ENCODE measurements around the gene EDC3. TPM values are rescaled to one million over a fixed set of nuclear protein-coding genes. Genes with fewer than 3 reads are reported as not detected.

EDC3 gene
- total and polyA plus RNA-seq, 2 of the 4 experiments (the other 2 are of a cell fraction) = 16.8 to 38.0 TPM

DNA sequence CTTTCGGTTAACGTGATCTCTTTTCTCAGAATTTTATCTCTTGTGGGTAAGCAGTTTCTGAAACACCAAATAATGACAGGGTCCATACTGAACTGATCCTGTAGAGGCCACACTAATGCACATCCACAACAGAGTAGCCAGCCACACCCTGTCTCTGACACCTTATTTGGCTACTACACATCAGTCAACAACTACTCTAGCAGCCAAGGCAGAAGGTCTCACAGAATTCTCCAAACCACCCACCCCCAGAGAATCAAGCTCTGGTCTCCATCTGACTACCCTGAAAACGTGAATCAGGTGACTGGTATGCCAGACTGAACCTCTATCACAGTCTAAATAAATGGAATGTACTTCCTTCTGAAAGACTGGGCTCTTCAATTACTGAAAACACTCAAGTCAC is 38.0 kb downstream of the EDC3 start:
- ChIA-PET CTCF (interaction anchor here (0.6 to 1.0 kb wide), 3 partner anchors 111 to 142 kb away, joined by 3 read pairs; no protein-coding TSS in a partner anchor), POLR2A (ENCODE audit: unreplicated experiment) (interaction anchor here (0.6 kb wide), 1 partner anchor 100 kb away, joined by 7 read pairs; no protein-coding TSS in a partner anchor)
- 73% methylated on average over 2 of the region's 3 CpGs; no CpG with 5 or more reads in 1 of the 2 experiments for WGBS, 2 experiments (ENCODE audit: extremely low coverage in 2 of 2, insufficient read length in 1 of 2)
- in situ Hi-C loops (cut with MboI; ENCODE audit: low sequenced_read_pairs) = no loop called here
- Histone ChIP-seq H2AK5ac (ENCODE audit: low read depth, low read length) (no peak overlapping the region), H3K23ac (ENCODE audit: low read depth, low read length) (no peak overlapping the region), H3K27ac (ENCODE audit: insufficient read depth, low read length) (no peak overlapping the region), H3K36me3 (ENCODE audit: control insufficient read depth, insufficient read depth, low read length) (peaks cover 7% of the 10 kb centered on the region), H2BK5ac (ENCODE audit: low read depth, low read length, poor library complexity, severe bottlenecking) (no peak overlapping the region), H3K18ac (ENCODE audit: low read depth, low read length) (no peak overlapping the region), H4K91ac (ENCODE audit: insufficient read depth, low read depth, low read length) (no peak overlapping the region), H3K14ac (replicated peaks; ENCODE audit: low read depth, low read length) (no peak overlapping the region), H3K9ac (ENCODE audit: low read depth, low read length) (no peak overlapping the region), H4K8ac (ENCODE audit: low read depth in 2 of 2, low read length in 2 of 2) (no peak overlapping the region), H3K4me3 (ENCODE audit: insufficient read depth, low read depth, low read length) (no peak overlapping the region), H3K27me3 (ENCODE audit: control insufficient read depth, insufficient read depth, low read length) (no peaks in the 10 kb centered on the region), H2AFZ (replicated peaks; ENCODE audit: low read length, poor library complexity) (no peak overlapping the region), H2BK20ac (ENCODE audit: low read depth, low read length) (no peak overlapping the region), H4K20me1 (ENCODE audit: insufficient read depth, low read length) (peaks cover 42% of the 10 kb centered on the region), H3K9me1 (ENCODE audit: insufficient read depth, low read length) (peaks cover 15% of the 10 kb centered on the region), H2BK120ac (ENCODE audit: low read depth, low read length) (no peak overlapping the region), H3K79me1 (ENCODE audit: low read depth in 1 of 2, low read length in 2 of 2) (peaks cover 34 to 60% of the 10 kb centered on the region in 2 experiments), H3K4me1 (ENCODE audit: control insufficient read depth, insufficient read depth, low read length) (peaks cover 9% of the 10 kb centered on the region), H3K56ac (ENCODE audit: extremely low read depth, insufficient read depth, low read length) (no peak overlapping the region), H3K4me2 (ENCODE audit: low read depth, low read length) (peak overlapping the region; percentile 45; the same call in 1 of the 2 replicates), H3K4ac (ENCODE audit: low read depth, low read length) (no peak overlapping the region), H3K9me3 (ENCODE audit: control insufficient read depth, insufficient read depth, low read length) (no peaks in the 10 kb centered on the region), H2BK15ac (ENCODE audit: low read depth, low read length) (no peak overlapping the region), H4K5ac (ENCODE audit: low read depth, low read length) (no peak overlapping the region), H2AK9ac (replicated peaks; ENCODE audit: low read depth, low read length, poor library complexity) (no peak overlapping the region)
- TF ChIP-seq BHLHE40 (IDR thresholded peaks at IDR 0.05; ENCODE audit: low read depth, low read length) (0 out of 2 replicates have a peak, but pooled peaks have one; percentile 11), RAD21 (IDR thresholded peaks at IDR 0.05; ENCODE audit: low read length) (no peak)
- dilution Hi-C loops (cut with HindIII; ENCODE audit: low sequenced_read_pairs, unreplicated experiment) = no loop called here
- DNase-seq (peak; percentile 52), ATAC-seq (ENCODE audit: low read depth) (peak; percentile 74)
- no TSS peak for BruUV-seq (replicated peaks)
- intact Hi-C loops (cut with micrococcal nuclease) = no loop called here

Data from IMR-90 (cell line).